Stimulated activated CD8-positive, alpha-beta memory T cell treated with anti-CD3 and anti-CD28 coated beads, Interleukin-7, amount 100 ng/mL, for 4 hours (primary cell): ENCODE measurements around the gene TSNAXIP1.

Source experiments
- DNase-seq, 2 donors: peaks; one replicate each; pipeline ENCODE4 v3.0.0-alpha.2; 2020; ENCODE audit warnings: low read depth in 2 of 2

TSNAXIP1 gene

GRCh38 chr16:67806428-67807147 lies at the start of gene TSNAXIP1, which contains the start of gene RANBP10:
Gene TSNAXIP1, plus strand, starts transcription at chr16:67806889. Its CDS starts 261 bp downstream, at chr16:67807150.
Gene RANBP10, minus strand, starts transcription at chr16:67806560. Its CDS starts 24 bp downstream, at chr16:67806536.
- peak; percentile 95 to 96 for DNase-seq

- no peak for DNase-seq
Measured at GRCh38 chr16:67758006-67758405, 48.7 kb upstream of the TSNAXIP1 start.

- no peak for DNase-seq
Measured at GRCh38 chr16:67758966-67759365, 47.7 kb upstream of the TSNAXIP1 start.

- DNase-seq, result no peak
Measured at GRCh38 chr16:67760206-67760955, 46.3 kb upstream of the TSNAXIP1 start.

GRCh38 chr16:67760956-67761230 lies 45.8 kb upstream of the TSNAXIP1 start:
- no peak for DNase-seq

GRCh38 chr16:67761924-67762323 lies 44.8 kb upstream of the TSNAXIP1 start:
- DNase-seq, result no peak

- no peak for DNase-seq
Measured at GRCh38 chr16:67762385-67762784, 44.3 kb upstream of the TSNAXIP1 start.

GRCh38 chr16:67763066-67763465 lies 43.6 kb upstream of the TSNAXIP1 start:
- no peak for DNase-seq

- no peak for DNase-seq
Measured at GRCh38 chr16:67764158-67764667, 42.5 kb upstream of the TSNAXIP1 start.

- no peak for DNase-seq
Measured at GRCh38 chr16:67766291-67766690, 40.4 kb upstream of the TSNAXIP1 start.

- DNase-seq, result no peak
Measured at GRCh38 chr16:67767953-67768352, 38.7 kb upstream of the TSNAXIP1 start.

GRCh38 chr16:67770346-67770991 lies 36.2 kb upstream of the TSNAXIP1 start:
- DNase-seq, result no peak

GRCh38 chr16:67773099-67773498 lies 33.6 kb upstream of the TSNAXIP1 start:
- DNase-seq, result no peak

- no peak for DNase-seq
Measured at GRCh38 chr16:67773569-67774456, 32.9 kb upstream of the TSNAXIP1 start.

- DNase-seq, result no peak
Measured at GRCh38 chr16:67774457-67774853, 32.2 kb upstream of the TSNAXIP1 start.

- DNase-seq, result no peak
Measured at GRCh38 chr16:67775273-67775672, 31.4 kb upstream of the TSNAXIP1 start.

- DNase-seq, result no peak
Measured at GRCh38 chr16:67779256-67780014, 27.3 kb upstream of the TSNAXIP1 start.

- DNase-seq, result no peak
Measured at GRCh38 chr16:67780847-67781564, 25.7 kb upstream of the TSNAXIP1 start.

- DNase-seq, result no peak
Measured at GRCh38 chr16:67781565-67781921, 25.1 kb upstream of the TSNAXIP1 start.
